Nephron progenitor cell (in vitro differentiated cells): ENCODE data around the gene ITPKA.

Source experiments
- DNase-seq: peaks from one replicate; pipeline ENCODE4 v3.0.0; 2021
- H3K27ac Mint-ChIP-seq: 2 replicates; pipeline ENCODE4 v1.8.0; 2021; ENCODE audit warnings: mild to moderate bottlenecking, moderate library complexity, mixed read lengths
- H3K27me3 Mint-ChIP-seq: 2 replicates; pipeline ENCODE4 v1.8.0; 2021; ENCODE audit warnings: mild to moderate bottlenecking, low read depth, mixed read lengths; ENCODE audit not compliant: poor library complexity
- H3K36me3 Mint-ChIP-seq: 2 replicates; pipeline ENCODE4 v1.8.0; 2021; ENCODE audit warnings: low read depth, mixed read lengths
- H3K4me1 Mint-ChIP-seq: 2 replicates; pipeline ENCODE4 v1.8.0; 2021; ENCODE audit warnings: mixed read lengths
- H3K4me3 Mint-ChIP-seq: 2 replicates; pipeline ENCODE4 v1.8.0; 2021; ENCODE audit warnings: mild to moderate bottlenecking, moderate library complexity, mixed read lengths
- H3K9me3 Mint-ChIP-seq: 2 replicates; pipeline ENCODE4 v1.8.0; 2021; ENCODE audit warnings: mild to moderate bottlenecking, moderate library complexity, mixed read lengths
- TF ChIP-seq, protein P1 (sequence below): fragments of 200-600 bp; sonication (generic); IDR thresholded peaks from 2 replicates; pipeline ENCODE4 v1.5.0; 2021; ENCODE audit warnings: antibody characterized with exemption

Gene ITPKA

DNA sequence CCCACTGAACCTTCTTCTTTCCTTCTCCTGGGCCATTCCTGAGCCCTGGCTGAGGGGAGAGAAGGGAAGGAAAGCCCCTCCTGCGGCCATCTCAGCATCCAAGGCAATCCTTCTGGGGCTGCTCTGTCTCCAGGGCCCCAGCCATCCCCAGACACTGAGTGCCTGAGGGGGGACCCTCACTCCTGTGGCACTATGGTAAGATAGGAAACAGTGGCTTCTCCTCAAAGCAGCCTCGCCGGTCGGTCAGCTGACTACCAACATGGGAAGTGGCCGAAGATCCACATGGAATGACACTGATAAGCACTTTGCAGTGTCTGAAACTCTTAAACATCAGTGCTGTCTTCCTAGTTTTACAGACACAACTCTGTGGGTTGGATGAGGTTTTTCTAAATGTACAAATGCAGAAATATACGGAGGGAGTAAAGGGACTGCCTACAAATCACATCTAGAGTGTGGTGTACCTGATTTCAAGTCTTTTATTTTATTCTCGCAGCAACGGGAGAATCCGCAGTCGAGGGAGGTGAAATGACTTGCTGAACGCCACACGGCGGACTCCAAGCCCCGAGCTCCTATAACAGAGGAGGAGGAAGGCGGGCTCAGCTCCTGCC lies 973 bp upstream of the ITPKA start:
- peaks cover 26% of the 10 kb centered on the region for H3K4me1 Mint-ChIP-seq
- H3K27me3 Mint-ChIP-seq = peaks cover 60% of the 10 kb centered on the region
- peak overlapping the region; percentile 79 for H3K4me3 Mint-ChIP-seq
- H3K9me3 Mint-ChIP-seq = no peaks in the 10 kb centered on the region
- no peak for DNase-seq
- no peak overlapping the region for H3K27ac Mint-ChIP-seq
- no peaks in the 10 kb centered on the region for H3K36me3 Mint-ChIP-seq
- TF ChIP-seq, protein P1, sequence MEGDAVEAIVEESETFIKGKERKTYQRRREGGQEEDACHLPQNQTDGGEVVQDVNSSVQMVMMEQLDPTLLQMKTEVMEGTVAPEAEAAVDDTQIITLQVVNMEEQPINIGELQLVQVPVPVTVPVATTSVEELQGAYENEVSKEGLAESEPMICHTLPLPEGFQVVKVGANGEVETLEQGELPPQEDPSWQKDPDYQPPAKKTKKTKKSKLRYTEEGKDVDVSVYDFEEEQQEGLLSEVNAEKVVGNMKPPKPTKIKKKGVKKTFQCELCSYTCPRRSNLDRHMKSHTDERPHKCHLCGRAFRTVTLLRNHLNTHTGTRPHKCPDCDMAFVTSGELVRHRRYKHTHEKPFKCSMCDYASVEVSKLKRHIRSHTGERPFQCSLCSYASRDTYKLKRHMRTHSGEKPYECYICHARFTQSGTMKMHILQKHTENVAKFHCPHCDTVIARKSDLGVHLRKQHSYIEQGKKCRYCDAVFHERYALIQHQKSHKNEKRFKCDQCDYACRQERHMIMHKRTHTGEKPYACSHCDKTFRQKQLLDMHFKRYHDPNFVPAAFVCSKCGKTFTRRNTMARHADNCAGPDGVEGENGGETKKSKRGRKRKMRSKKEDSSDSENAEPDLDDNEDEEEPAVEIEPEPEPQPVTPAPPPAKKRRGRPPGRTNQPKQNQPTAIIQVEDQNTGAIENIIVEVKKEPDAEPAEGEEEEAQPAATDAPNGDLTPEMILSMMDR = no peak

DNA sequence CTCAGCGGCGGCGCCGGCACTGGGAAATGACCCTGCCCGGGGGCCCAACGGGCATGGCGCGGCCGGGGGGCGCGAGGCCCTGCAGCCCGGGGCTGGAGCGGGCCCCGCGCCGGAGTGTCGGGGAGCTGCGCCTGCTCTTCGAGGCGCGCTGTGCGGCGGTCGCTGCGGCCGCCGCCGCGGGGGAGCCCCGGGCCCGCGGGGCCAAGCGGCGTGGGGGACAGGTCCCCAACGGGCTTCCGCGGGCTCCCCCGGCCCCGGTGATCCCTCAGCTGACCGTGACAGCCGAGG lies 172 bp downstream of the ITPKA start:
- peaks cover 72% of the 10 kb centered on the region for H3K27me3 Mint-ChIP-seq
- H3K4me1 Mint-ChIP-seq = peaks cover 22% of the 10 kb centered on the region
- H3K27ac Mint-ChIP-seq = no peak overlapping the region
- H3K9me3 Mint-ChIP-seq = no peaks in the 10 kb centered on the region
- H3K36me3 Mint-ChIP-seq = no peaks in the 10 kb centered on the region
- H3K4me3 Mint-ChIP-seq = no peak overlapping the region
- no peak for DNase-seq
- TF ChIP-seq, protein P1 = no peak

DNA sequence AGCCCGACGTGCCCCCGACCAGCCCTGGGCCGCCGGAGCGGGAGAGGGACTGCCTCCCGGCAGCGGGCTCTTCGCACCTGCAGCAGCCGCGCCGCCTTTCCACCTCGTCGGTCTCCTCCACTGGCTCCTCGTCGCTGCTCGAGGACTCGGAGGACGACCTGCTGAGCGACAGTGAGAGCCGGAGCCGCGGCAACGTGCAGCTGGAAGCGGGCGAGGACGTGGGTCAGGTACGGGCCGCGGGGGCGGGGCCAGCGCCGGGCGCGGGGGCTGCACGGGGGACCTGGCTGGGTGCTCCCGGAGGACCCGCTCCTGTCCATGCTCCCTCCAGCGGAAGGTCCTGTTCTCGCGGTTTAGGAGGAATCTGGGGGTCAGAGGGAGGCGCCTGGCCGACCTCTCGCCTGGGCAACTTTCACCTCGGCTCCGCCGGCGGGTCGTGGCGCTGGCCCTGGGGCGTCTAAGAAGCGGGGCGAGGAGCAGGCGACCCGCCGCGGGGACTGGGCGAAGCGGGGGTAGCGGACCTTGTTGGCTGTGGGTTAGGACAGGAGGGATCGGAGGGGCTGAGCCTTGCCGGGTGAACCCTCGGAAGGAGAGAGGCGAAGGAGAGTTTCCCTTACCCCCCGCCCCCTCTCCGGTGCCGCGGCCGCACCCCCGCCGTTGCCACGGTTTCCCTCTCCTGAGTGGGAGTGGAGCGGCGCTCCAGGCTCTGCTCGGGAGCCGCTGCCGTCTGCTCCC lies 682 bp downstream of the ITPKA start:
- TF ChIP-seq, protein P1 = no peak
- Mint-ChIP-seq H3K4me3 (peak overlapping the region; percentile 32), H3K4me1 (peaks cover 22% of the 10 kb centered on the region), H3K27ac (no peak overlapping the region), H3K9me3 (no peaks in the 10 kb centered on the region), H3K27me3 (peaks cover 77% of the 10 kb centered on the region), H3K36me3 (no peaks in the 10 kb centered on the region)
- peak; percentile 69 for DNase-seq

DNA sequence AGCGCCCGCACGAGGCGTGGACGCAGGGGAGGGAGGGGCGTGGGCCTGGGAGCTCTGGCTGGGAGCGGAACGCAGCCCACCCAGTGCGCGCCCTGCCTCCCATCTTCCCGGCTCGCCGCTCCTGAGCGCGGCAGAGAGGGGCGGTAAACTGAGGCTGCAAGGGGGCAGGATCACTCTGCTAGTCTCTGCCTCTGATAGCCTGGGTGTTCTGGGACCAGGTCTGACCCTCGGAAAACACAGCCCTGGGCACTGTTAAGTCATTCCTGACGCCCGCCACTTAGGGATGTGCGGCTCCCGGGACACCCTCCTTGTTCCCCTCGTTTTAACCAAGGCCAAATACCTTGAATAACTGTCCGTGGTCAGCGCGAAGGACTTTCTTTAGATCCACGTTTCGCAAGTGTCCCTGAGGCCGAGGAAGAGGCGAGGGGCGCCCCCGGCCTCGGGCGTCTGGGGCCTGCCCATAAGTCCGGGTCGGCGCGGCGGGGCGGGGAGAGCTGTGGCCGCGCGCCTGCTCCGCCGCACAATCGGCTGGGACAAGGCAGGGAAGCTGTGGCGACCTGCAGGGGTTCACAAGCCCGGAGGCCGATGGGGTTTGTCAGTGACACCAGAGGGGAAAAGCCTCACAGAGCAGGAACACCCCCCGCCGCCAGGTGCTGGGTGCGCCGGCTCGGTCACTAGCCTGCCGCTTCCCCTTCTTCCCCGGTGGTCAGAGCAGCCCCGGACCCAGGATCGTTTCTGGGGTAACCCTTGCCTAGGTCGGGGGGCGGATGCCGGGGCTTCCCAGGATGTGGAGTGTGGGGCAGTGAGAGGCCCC lies 1.5 kb downstream of the ITPKA start:
- H3K36me3 Mint-ChIP-seq = no peaks in the 10 kb centered on the region
- H3K27me3 Mint-ChIP-seq = peaks cover 84% of the 10 kb centered on the region
- DNase-seq = peak; percentile 45
- TF ChIP-seq, protein P1 = no peak
- H3K9me3 Mint-ChIP-seq = no peaks in the 10 kb centered on the region
- H3K4me1 Mint-ChIP-seq = peaks cover 20% of the 10 kb centered on the region
- H3K4me3 Mint-ChIP-seq = peak overlapping the region; percentile 68
- no peak overlapping the region for H3K27ac Mint-ChIP-seq

DNA sequence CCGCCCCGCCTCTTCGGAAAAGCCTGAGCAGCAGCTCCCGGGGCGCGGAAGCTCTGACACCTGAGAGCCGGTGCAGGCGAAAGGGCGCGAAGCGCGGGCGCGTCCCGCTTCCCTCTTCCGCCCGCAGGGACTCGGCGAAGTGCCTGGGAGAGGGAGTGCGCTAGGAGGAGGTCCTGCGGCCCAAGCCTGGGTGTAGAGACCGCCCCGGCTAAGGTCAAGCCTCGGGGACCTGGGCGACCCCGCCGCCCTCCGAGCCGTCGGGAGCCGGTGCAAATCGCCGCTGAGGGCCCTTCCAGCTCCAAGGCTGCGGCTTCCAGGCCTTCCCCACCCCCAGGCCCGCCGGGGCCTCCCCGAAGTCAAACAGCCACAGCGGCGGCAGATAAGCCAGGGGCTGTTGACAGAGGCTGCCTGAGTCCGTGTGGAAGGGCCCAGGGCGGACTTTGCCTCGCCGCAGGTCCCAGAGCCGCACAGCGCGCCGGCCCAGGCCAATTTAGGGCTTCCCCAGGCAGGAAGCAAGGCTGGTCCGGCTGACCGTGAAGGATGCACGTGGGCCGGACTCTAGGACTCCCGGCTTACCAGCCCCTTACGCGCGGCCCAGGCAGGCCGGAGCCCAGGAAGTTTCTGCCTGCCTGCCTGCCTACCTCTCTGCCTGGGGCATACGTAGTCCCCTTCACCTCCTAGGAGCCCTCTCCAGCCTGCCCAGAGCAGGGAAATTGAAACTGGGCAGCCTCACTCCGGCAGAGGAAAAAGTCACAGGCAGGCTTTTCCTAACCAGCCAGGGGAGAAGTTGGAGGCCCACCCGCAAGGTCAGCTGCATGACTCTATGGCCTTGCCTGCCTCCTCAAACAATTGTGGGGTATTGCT lies 2.3 kb downstream of the ITPKA start:
- Mint-ChIP-seq H3K9me3 (no peaks in the 10 kb centered on the region), H3K27me3 (peaks cover 93% of the 10 kb centered on the region), H3K36me3 (no peaks in the 10 kb centered on the region), H3K4me3 (no peak overlapping the region), H3K27ac (no peak overlapping the region), H3K4me1 (peaks cover 18% of the 10 kb centered on the region)
- TF ChIP-seq, protein P1 = no peak
- peak; percentile 62 for DNase-seq
